SU-DHL-6 (cell line): ENCODE data around the gene STX1A.

ENCODE experiments used
- EZH2phosphoT487 ChIP-seq: fragments of 200-600 bp; sonication (generic), shearing (Covaris generic); conservative IDR thresholded peaks from 2 replicates; pipeline ENCODE4 v1.6.1; 2018; ENCODE audit warnings: mild to moderate bottlenecking, antibody characterized with exemption, low read length, moderate library complexity, mixed read lengths
- TF ChIP-seq, protein P1 (sequence below): fragments of 200-600 bp; sonication (generic); IDR thresholded peaks from one replicate; pipeline ENCODE4 v1.5.1; 2017; ENCODE audit warnings: antibody characterized with exemption, mild to moderate bottlenecking, low read length, moderate library complexity; ENCODE audit not compliant: insufficient read depth, poor library complexity, severe bottlenecking

DNA sequence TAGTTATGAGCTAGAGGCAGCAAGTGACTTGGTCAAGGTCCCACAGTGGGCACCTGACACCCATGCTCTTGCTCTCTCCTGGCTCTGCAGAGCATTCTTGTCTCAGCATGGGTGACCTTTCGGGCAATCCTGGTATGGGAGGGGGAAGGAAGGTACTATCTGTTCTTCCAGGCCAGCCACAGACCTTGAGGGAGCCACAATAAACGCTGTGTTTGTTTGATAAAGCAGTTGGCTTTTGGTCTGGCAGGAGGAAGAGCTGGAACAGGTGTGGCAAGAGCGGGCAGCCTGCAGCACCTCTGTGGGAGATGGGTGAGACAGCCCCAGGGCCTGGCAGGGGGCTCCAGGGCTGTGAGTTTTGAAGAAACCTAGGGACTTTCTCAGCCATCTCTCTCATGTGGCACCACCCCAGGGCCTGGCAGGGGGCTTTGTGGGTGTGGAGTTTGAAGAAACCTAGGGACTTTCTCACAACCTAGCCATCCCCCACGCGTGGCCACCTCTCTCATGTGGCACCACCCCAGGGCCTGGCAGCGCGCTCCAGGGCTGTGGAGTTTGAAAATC lies 39.2 kb upstream of the STX1A start:
- TF ChIP-seq, protein P1, sequence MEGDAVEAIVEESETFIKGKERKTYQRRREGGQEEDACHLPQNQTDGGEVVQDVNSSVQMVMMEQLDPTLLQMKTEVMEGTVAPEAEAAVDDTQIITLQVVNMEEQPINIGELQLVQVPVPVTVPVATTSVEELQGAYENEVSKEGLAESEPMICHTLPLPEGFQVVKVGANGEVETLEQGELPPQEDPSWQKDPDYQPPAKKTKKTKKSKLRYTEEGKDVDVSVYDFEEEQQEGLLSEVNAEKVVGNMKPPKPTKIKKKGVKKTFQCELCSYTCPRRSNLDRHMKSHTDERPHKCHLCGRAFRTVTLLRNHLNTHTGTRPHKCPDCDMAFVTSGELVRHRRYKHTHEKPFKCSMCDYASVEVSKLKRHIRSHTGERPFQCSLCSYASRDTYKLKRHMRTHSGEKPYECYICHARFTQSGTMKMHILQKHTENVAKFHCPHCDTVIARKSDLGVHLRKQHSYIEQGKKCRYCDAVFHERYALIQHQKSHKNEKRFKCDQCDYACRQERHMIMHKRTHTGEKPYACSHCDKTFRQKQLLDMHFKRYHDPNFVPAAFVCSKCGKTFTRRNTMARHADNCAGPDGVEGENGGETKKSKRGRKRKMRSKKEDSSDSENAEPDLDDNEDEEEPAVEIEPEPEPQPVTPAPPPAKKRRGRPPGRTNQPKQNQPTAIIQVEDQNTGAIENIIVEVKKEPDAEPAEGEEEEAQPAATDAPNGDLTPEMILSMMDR = no peak
- TF ChIP-seq EZH2phosphoT487 = no peak
